Nephron progenitor cell (in vitro differentiated cells): Measurements from ENCODE around the gene HPCAL1.

Experiments
- DNase-seq: peaks from one replicate; pipeline ENCODE4 v3.0.0; 2021
- H3K27ac Mint-ChIP-seq: 2 replicates; pipeline ENCODE4 v1.8.0; 2021; ENCODE audit warnings: mild to moderate bottlenecking, moderate library complexity, mixed read lengths
- H3K27me3 Mint-ChIP-seq: 2 replicates; pipeline ENCODE4 v1.8.0; 2021; ENCODE audit warnings: mild to moderate bottlenecking, low read depth, mixed read lengths; ENCODE audit not compliant: poor library complexity
- H3K36me3 Mint-ChIP-seq: 2 replicates; pipeline ENCODE4 v1.8.0; 2021; ENCODE audit warnings: low read depth, mixed read lengths
- H3K4me1 Mint-ChIP-seq: 2 replicates; pipeline ENCODE4 v1.8.0; 2021; ENCODE audit warnings: mixed read lengths
- H3K4me3 Mint-ChIP-seq: 2 replicates; pipeline ENCODE4 v1.8.0; 2021; ENCODE audit warnings: mild to moderate bottlenecking, moderate library complexity, mixed read lengths
- H3K9me3 Mint-ChIP-seq: 2 replicates; pipeline ENCODE4 v1.8.0; 2021; ENCODE audit warnings: mild to moderate bottlenecking, moderate library complexity, mixed read lengths
- CTCF ChIP-seq: fragments of 200-600 bp; sonication (generic); IDR thresholded peaks from 2 replicates; pipeline ENCODE4 v1.5.0; 2021; ENCODE audit warnings: antibody characterized with exemption

HPCAL1 gene

DNA sequence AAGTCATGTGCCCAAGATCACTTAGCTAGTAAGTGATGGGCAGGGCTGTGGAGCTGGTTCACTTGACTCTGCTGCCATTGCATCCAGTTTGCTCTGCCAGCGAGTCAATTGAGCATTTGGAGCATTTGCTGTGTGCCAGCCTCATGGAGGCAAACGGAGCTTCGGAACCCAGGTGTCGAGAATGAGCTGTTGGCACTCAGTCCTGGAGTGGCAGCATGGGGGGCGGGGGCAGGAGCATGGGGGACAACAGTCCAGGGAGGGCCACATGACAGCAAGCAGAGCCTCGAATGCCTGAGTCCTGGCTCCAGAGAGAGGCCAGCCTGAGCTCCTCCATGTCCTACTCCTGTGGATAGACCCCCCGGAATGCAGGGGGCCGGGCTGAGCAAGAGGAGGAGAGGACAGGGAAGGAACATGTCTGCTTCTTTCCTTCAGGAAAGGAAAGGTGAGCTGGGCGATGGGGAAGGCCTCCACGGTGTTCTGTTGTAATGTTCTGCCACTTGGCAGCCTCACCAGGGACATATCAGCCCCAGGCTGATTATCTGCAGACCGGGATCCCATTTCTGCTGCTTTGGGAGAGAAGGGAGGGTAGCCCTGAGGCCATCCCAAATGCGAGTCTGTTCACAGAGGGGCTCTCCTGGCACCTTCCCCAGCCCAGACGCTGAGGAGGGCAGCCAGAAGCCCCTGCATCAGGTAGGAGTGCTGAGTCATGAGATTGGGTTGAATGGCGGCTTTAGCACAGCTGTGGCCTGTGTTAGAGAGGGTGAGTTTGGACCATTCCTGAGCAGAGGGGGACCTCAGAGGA, 59.6 kb downstream of the HPCAL1 start:
- no peaks in the 10 kb centered on the region for H3K36me3 Mint-ChIP-seq
- H3K9me3 Mint-ChIP-seq = no peaks in the 10 kb centered on the region
- no peak for TF ChIP-seq CTCF
- no peak for DNase-seq
- H3K4me3 Mint-ChIP-seq = no peak overlapping the region
- H3K4me1 Mint-ChIP-seq = peaks cover 14% of the 10 kb centered on the region
- no peak overlapping the region for H3K27ac Mint-ChIP-seq
- H3K27me3 Mint-ChIP-seq = peaks cover 3% of the 10 kb centered on the region

- Mint-ChIP-seq H3K27ac (no peak overlapping the region), H3K36me3 (no peaks in the 10 kb centered on the region), H3K9me3 (no peaks in the 10 kb centered on the region), H3K4me1 (peaks cover 9% of the 10 kb centered on the region), H3K4me3 (no peak overlapping the region), H3K27me3 (peaks cover 3% of the 10 kb centered on the region)
- no peak for TF ChIP-seq CTCF
- DNase-seq = no peak
These were observed 60.3 kb downstream of the HPCAL1 start for GRCh38 chr2:10362898-10363454.

GRCh38 chr2:10363861-10364610, 61.3 kb downstream of the HPCAL1 start:
- H3K4me1 Mint-ChIP-seq = peaks cover 16% of the 10 kb centered on the region

GRCh38 chr2:10365412-10365811, 62.7 kb downstream of the HPCAL1 start:
- no peak for DNase-seq
- no peak overlapping the region for H3K27ac Mint-ChIP-seq
- no peak overlapping the region for H3K4me3 Mint-ChIP-seq
- no peaks in the 10 kb centered on the region for H3K36me3 Mint-ChIP-seq
- H3K4me1 Mint-ChIP-seq = peaks cover 26% of the 10 kb centered on the region
- no peaks in the 10 kb centered on the region for H3K9me3 Mint-ChIP-seq
- H3K27me3 Mint-ChIP-seq = no peaks in the 10 kb centered on the region
- TF ChIP-seq CTCF = no peak

More at GRCh38 chr2:10363861-10364610, 61.3 kb downstream of the HPCAL1 start:
- no peaks in the 10 kb centered on the region for H3K27me3 Mint-ChIP-seq
- H3K9me3 Mint-ChIP-seq = no peaks in the 10 kb centered on the region
- DNase-seq = no peak
- no peaks in the 10 kb centered on the region for H3K36me3 Mint-ChIP-seq
- H3K27ac Mint-ChIP-seq = no peak overlapping the region
- TF ChIP-seq CTCF = no peak
- no peak overlapping the region for H3K4me3 Mint-ChIP-seq

DNA sequence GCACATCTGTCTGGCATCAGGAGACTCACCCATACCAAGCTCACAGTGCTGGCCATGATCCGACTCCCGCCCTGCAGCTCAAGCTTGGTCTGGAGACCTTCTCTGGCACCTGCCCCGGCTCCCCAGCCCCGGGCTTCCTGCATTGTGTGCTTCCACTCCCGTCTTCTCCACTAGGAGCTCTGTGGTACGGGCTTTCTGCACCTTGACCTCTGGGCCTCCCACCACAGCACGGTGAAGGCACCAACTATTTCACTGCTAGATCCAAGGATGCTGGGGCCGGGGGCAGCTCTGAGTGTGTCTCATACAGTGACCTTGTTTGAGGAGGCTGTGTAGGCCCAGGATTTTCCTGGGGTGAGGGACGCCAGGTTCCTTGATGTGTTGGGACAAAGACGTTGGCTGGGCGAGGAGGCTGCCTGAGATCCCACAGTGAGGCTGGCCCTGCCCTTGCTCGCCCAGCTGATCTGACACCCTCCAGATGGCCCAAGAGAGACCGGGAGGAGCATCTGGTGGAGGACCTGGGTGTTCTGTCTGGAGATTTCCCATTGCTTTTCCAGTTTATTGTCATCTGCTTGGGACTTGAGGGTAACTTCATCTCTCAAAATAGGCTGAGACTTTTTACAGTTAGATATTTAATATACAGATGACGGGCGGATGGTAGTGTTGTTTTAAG, 64.0 kb downstream of the HPCAL1 start:
- H3K36me3 Mint-ChIP-seq = no peaks in the 10 kb centered on the region
- TF ChIP-seq CTCF = no peak
- no peak overlapping the region for H3K4me3 Mint-ChIP-seq

More for the DNA sequence above, 64.0 kb downstream of the HPCAL1 start:
- no peak for DNase-seq
- Mint-ChIP-seq H3K9me3 (no peaks in the 10 kb centered on the region), H3K27ac (peak overlapping the region; percentile 45), H3K27me3 (no peaks in the 10 kb centered on the region), H3K4me1 (peaks cover 29% of the 10 kb centered on the region)
